HL-60 (cell line): ENCODE results near the gene CKAP4.

Experiments
- CTCF ChIP-seq: IDR thresholded peaks from one replicate; pipeline ENCODE4 v1.5.1; 2011; ENCODE audit warnings: low read length, control low read depth, inconsistent platforms; ENCODE audit not compliant: insufficient read depth
- GABPA ChIP-seq: IDR thresholded peaks from 2 replicates; pipeline ENCODE4 v1.6.1; 2012; ENCODE audit warnings: low read depth

GRCh38 chr12:106280106-106280505 lies 32.3 kb upstream of the CKAP4 start:
- TF ChIP-seq CTCF = no peak
- no peak for TF ChIP-seq GABPA
